Natural killer cell treated with Interleukin-12 subunit alpha and Interleukin-12 subunit beta and Interleukin-15 and Interleukin-18, amount 100 ng/mL, for 72 hours (primary cell): ENCODE measurements around the gene RAB4B. TPM values are rescaled to one million over a fixed set of nuclear protein-coding genes. Genes with fewer than 3 reads are reported as not detected.
"Not testable (repeated sequence)": the region's sequence is repeated elsewhere in the genome, so short reads cannot be mapped to it uniquely, and the experiment has no call there.

Experiments used
- ATAC-seq, 2 donors: fragments of 150-1000 bp; cut with Tn5 transposase in 1 of 2; sonication (Bioruptor Pico), chemical (Tn5 transposase) in 1 of 2; 2 replicates each; pipeline ENCODE4 v1.10.0; 2021
- DNase-seq: peaks from one replicate; pipeline ENCODE4 v3.0.0; 2022; ENCODE audit warnings: low spot score
- H3K27ac Mint-ChIP-seq, 2 donors: 1 replicate in 1 of 2; 2 replicates in 1 of 2; pipeline ENCODE4 v1.8.0; 2022; ENCODE audit warnings: mixed read lengths in 2 of 2, mild to moderate bottlenecking in 1 of 2, moderate library complexity in 1 of 2
- H3K27me3 Mint-ChIP-seq, 2 donors: 1 replicate in 1 of 2; 2 replicates in 1 of 2; pipeline ENCODE4 v1.8.0; 2022; ENCODE audit warnings: mixed read lengths in 2 of 2
- H3K36me3 Mint-ChIP-seq: one replicate; pipeline ENCODE4 v1.8.0; 2022; ENCODE audit warnings: mixed read lengths
- H3K4me1 Mint-ChIP-seq, 2 donors: 1 replicate in 1 of 2; 2 replicates in 1 of 2; pipeline ENCODE4 v1.8.0; 2022; ENCODE audit warnings: low read depth in 2 of 2, mixed read lengths in 2 of 2, mild to moderate bottlenecking in 1 of 2
- H3K4me3 Mint-ChIP-seq: one replicate; pipeline ENCODE4 v1.8.0; 2022; ENCODE audit warnings: mixed read lengths
- H3K9me3 Mint-ChIP-seq: 2 replicates; pipeline ENCODE4 v1.8.0; 2022; ENCODE audit warnings: mixed read lengths
- total RNA-seq, 2 donors: library from RNA; stranded (reverse); gene quantifications; one replicate each; pipeline ENCODE4 v1.2.3, GENCODE V29; 2022

Gene RAB4B
- total RNA-seq, 2 donors from 2014 or later, result 83.3 to 128 TPM

GRCh38 chr19:40822161-40822560 lies 44.1 kb downstream of the RAB4B start:
- Mint-ChIP-seq H3K27ac (peak overlapping the region in 1 of 2 donors; percentile 64), H3K27me3 (no peaks in the 10 kb centered on the region), H3K4me3 (no peak overlapping the region), H3K4me1 (peaks cover 47 to 56% of the 10 kb centered on the region in 2 donors), H3K36me3 (peaks cover 7% of the 10 kb centered on the region), H3K9me3 (peaks cover 3% of the 10 kb centered on the region)
- ATAC-seq (no peak), DNase-seq (no peak)

GRCh38 chr19:40822704-40823553 lies 44.9 kb downstream of the RAB4B start:
- not testable (repeated sequence) for H3K4me3 Mint-ChIP-seq, H3K27me3 Mint-ChIP-seq, DNase-seq, H3K36me3 Mint-ChIP-seq, ATAC-seq, H3K9me3 Mint-ChIP-seq
- Mint-ChIP-seq H3K4me1 (peaks cover 51 to 56% of the 10 kb centered on the region in 2 donors), H3K27ac (peak overlapping the region; percentile 6 to 86)

GRCh38 chr19:40824916-40825315 lies 46.9 kb downstream of the RAB4B start:
- H3K27ac Mint-ChIP-seq, H3K4me3 Mint-ChIP-seq, H3K9me3 Mint-ChIP-seq, DNase-seq, ATAC-seq, H3K27me3 Mint-ChIP-seq, H3K36me3 Mint-ChIP-seq: not testable (repeated sequence)
- peaks cover 37 to 41% of the 10 kb centered on the region in 2 donors for H3K4me1 Mint-ChIP-seq

- H3K4me1 Mint-ChIP-seq, result peaks cover 37 to 41% of the 10 kb centered on the region in 2 donors
- not testable (repeated sequence) for DNase-seq, H3K27ac Mint-ChIP-seq, H3K9me3 Mint-ChIP-seq, ATAC-seq, H3K27me3 Mint-ChIP-seq, H3K4me3 Mint-ChIP-seq, H3K36me3 Mint-ChIP-seq
Observed at GRCh38 chr19:40825460-40826095, 47.5 kb downstream of the RAB4B start.

GRCh38 chr19:40826312-40826698 lies 48.3 kb downstream of the RAB4B start:
- ATAC-seq, H3K36me3 Mint-ChIP-seq, H3K27me3 Mint-ChIP-seq, DNase-seq, H3K9me3 Mint-ChIP-seq: not testable (repeated sequence)
- Mint-ChIP-seq H3K4me3 (peak overlapping the region; percentile 53), H3K4me1 (peaks cover 37 to 41% of the 10 kb centered on the region in 2 donors), H3K27ac (peak overlapping the region in 1 of 2 donors; percentile 62)

GRCh38 chr19:40826699-40827385 lies 48.8 kb downstream of the RAB4B start:
- not testable (repeated sequence) for H3K27me3 Mint-ChIP-seq, DNase-seq, H3K9me3 Mint-ChIP-seq, H3K36me3 Mint-ChIP-seq
- H3K4me1 Mint-ChIP-seq, result peaks cover 37 to 41% of the 10 kb centered on the region in 2 donors
- H3K27ac Mint-ChIP-seq, result peak overlapping the region in 1 of 2 donors; percentile 62
- ATAC-seq, result peak; percentile 71 to 84
- H3K4me3 Mint-ChIP-seq, result peak overlapping the region; percentile 53

GRCh38 chr19:40827386-40828247 lies 49.6 kb downstream of the RAB4B start:
- Mint-ChIP-seq H3K27ac (peak overlapping the region; percentile 19 to 62), H3K27me3 (no peaks in the 10 kb centered on the region), H3K36me3 (peaks cover 8% of the 10 kb centered on the region), H3K4me3 (peak overlapping the region; percentile 53), H3K4me1 (peaks cover 39% of the 10 kb centered on the region in 2 donors), H3K9me3 (peaks cover 4% of the 10 kb centered on the region)
- DNase-seq, result no peak
- no peak for ATAC-seq

GRCh38 chr19:40829205-40829604 lies 51.2 kb downstream of the RAB4B start:
- ATAC-seq (no peak), DNase-seq (no peak)
- Mint-ChIP-seq H3K36me3 (peaks cover 8% of the 10 kb centered on the region), H3K4me1 (peaks cover 29 to 31% of the 10 kb centered on the region in 2 donors), H3K27ac (peak overlapping the region in 1 of 2 donors; percentile 2), H3K9me3 (peaks cover 4% of the 10 kb centered on the region), H3K27me3 (no peaks in the 10 kb centered on the region), H3K4me3 (no peak overlapping the region)

GRCh38 chr19:40830741-40831140 lies 52.7 kb downstream of the RAB4B start:
- H3K4me1 Mint-ChIP-seq, result peaks cover 19 to 24% of the 10 kb centered on the region in 2 donors
- not testable (repeated sequence) for ATAC-seq, DNase-seq, H3K27me3 Mint-ChIP-seq, H3K9me3 Mint-ChIP-seq, H3K36me3 Mint-ChIP-seq, H3K27ac Mint-ChIP-seq, H3K4me3 Mint-ChIP-seq

- Mint-ChIP-seq H3K9me3 (peaks cover 4% of the 10 kb centered on the region), H3K36me3 (peaks cover 5% of the 10 kb centered on the region), H3K27ac (no peak overlapping the region), H3K4me1 (peaks cover 14 to 15% of the 10 kb centered on the region in 2 donors), H3K4me3 (no peak overlapping the region), H3K27me3 (no peaks in the 10 kb centered on the region)
- DNase-seq (no peak), ATAC-seq (no peak)
Observed at GRCh38 chr19:40831502-40832430, 53.7 kb downstream of the RAB4B start.

GRCh38 chr19:40832431-40832790 lies 54.4 kb downstream of the RAB4B start:
- ATAC-seq, H3K4me3 Mint-ChIP-seq, H3K27ac Mint-ChIP-seq, H3K9me3 Mint-ChIP-seq, H3K36me3 Mint-ChIP-seq, H3K27me3 Mint-ChIP-seq, DNase-seq, H3K4me1 Mint-ChIP-seq: not testable (repeated sequence)

GRCh38 chr19:40833728-40834533 lies 55.9 kb downstream of the RAB4B start:
- H3K4me3 Mint-ChIP-seq, H3K27ac Mint-ChIP-seq, ATAC-seq, H3K36me3 Mint-ChIP-seq, H3K9me3 Mint-ChIP-seq, H3K4me1 Mint-ChIP-seq, DNase-seq, H3K27me3 Mint-ChIP-seq: not testable (repeated sequence)
